GM18519 (cell line): Measurements from ENCODE around the gene FBXL14.

Experiments
- ATAC-seq: cut with Tn5 transposase; IDR thresholded peaks from one replicate; pipeline ENCODE4 v1.9.1; 2021; ENCODE audit warnings: mild to moderate bottlenecking, moderate library complexity; ENCODE audit not compliant: unreplicated experiment, low FRiP score

Gene FBXL14

DNA sequence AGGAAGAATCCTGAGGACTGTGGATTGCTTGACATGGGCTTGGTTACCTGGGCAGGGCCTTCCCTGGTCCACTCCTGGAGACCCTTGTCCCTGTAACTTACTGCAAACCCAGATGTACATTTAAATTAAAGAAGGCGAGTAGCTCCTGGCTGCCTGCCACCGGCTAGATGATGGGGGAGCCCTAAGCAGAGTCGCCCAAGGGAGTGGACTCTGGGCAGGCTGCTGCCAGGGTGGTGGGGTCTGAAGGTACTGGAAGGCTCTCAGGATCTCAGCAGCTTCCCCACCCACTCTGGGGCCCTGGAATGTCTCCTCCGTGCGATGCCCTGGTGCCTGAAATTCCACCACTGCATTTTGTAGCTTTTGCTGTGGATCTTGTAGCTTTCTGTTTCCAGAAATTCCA lies 74.7 kb downstream of the FBXL14 start:
- no peak for ATAC-seq

GRCh38 chr12:1518591-1519516 lies 75.5 kb downstream of the FBXL14 start:
- ATAC-seq = no peak

- no peak for ATAC-seq
These were observed 76.5 kb downstream of the FBXL14 start for GRCh38 chr12:1517734-1518525.

DNA sequence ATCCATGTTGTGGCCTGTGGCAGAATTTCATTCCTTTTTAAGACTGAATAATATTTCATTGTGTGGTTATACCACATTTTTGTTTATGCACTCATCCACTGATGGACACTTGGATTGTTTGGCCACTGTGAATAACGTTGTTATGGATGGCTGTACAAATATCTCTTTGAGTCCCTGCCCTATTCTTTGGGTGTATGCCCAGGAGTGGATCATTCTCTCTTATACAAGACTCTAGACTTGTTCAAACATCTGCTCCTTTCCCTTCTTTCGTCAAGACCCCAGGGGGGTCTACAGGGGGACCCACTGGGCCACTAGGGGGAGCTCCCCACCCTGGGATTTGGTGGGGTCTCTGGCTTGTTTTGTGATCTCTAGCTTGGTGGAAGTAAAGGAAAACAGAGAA lies 77.4 kb downstream of the FBXL14 start:
- ATAC-seq = no peak
